NCI-H2196 treated with DMSO at 0.1 percent for 48 hours (cell line): ENCODE results near the gene APH1A.
"Not testable (repeated sequence)": the region's sequence is repeated elsewhere in the genome, so short reads cannot be mapped to it uniquely, and the experiment has no call there.

Experiments used
- DNase-seq: peaks from one replicate; lab custom pipeline; 2025; ENCODE audit not compliant: unreplicated experiment; lab: John Stamatoyannopoulos, UW

APH1A gene

DNA sequence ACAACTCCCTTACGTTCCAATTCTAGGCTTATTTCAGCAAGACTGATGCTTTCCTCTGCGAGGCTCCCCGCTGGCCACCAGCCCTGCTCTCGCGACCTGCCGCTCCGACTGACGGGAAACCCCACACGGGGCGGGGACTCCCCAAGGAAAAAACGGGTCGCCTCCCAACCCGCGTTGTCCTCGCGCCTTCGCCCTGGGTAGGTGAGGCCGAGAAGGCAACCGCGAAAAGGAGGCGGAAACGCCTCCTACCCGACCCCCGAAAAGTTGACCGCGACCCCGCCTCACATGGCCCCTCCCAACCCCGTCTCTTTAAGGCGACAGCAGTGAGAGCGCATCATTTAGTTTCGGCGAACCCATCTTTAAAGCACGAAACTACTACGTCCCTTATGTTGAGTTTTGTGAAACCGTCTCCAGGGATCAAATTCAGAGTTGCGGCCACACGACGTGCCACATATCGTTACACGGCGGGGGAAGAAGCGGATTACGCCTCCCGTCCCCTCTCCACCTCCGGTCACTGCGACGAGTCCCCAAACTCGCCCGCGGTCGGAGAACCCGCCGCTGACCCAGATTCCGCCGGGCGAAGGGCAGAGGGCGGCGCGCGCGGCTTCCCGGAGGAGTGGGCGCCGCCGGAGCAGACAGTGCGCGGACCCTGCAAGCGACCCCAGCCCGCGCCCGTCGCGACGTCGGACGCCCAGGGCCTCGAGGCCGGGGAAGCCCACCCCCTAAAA, 34.1 kb downstream of the APH1A start:
- peak; percentile 24 for DNase-seq

DNA sequence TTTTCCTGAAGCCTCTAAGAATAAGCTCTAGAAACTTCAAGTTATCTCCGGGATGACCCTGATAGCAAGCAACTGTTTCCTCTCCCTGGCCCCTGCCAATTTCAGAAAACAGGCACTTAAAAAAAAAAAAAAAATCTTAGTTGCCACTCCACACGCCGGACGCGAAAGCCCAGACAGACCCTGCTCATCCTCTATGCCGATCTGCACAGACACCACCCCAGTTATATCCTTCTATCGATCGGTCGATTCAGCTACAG, 34.6 kb downstream of the APH1A start:
- no peak for DNase-seq

DNA sequence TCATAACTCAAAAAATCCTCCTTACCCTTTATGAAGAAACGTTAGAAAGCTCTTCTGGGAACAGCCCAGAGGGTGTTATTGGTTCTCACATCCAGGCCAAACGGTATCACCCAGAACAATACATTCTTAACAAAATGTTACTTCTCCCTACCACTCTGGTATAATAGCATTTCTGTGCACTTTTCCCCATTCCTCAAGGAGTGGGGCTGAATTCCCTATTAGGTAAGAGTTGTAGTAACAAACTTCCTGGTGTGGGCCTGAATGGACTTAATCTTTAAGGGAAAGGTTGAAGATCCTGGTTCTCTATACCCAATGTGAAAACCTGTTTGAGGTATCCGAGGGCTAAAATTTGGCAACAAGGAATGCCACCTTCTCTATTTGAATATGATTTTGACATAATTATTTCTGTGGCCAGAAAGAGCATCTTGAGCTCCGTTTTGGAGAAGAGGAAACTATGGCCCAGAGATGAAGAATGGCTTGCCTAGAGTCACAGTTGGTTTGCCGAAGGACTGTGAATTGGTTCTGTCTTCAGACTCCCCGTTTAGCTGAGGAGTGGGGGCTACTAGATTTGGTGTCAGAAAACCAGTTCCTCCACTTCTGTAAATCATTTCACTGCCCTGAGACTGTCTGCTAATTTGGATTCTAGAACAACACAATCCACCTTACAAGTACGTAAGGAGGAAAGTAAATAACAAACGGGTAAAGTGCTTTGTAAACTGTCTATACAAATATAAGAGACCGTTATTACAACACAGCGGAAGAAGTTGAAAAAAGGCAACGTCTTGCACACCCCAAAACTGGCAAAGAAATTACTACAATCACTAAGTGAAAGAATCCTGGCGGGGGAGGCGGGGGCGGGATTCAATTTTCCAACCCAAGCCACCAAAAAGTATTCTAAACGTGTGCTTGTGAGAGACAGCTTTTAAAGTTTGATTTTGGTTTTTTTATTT, 35.2 kb downstream of the APH1A start:
- DNase-seq, result no peak

DNA sequence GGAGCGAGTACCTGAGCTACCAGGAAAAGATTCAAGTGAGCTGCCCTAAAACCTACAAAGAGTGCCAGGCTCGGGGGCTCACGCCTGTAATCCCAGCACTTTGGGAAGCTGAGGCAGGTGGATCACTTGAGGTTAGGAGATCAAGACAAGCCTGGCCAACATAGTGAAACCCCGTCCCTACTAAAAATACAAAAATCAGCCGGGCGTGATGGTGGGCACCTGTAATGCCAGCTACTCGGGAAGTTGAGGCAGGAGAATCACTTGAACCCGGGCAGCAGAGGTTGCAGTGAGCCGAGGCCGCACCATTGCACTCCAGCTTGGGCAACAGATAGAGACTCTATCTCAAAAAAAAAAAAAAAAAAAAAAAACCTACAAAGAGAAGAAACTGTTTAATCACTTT, 35.9 kb downstream of the APH1A start:
- DNase-seq, result not testable (repeated sequence)

DNA sequence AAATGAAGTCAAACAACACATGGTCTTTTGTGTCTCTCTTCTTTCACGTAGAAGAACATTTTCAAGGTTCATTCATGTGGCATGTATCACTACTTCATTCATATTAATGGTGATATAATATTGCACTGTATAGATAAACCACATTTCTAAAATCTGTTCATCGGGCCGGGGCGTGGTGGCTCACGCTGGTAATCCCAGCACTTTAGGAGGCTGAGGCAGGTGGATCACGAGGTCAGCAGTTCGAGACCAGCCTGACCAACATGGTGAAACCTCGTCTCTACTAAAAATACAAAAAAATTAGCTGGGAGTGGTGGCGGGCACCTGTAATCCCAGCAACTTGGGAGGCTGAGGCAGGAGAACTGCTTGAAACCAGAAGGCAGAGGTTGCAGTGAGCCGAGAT, 40.6 kb downstream of the APH1A start:
- DNase-seq, result not testable (repeated sequence)

DNA sequence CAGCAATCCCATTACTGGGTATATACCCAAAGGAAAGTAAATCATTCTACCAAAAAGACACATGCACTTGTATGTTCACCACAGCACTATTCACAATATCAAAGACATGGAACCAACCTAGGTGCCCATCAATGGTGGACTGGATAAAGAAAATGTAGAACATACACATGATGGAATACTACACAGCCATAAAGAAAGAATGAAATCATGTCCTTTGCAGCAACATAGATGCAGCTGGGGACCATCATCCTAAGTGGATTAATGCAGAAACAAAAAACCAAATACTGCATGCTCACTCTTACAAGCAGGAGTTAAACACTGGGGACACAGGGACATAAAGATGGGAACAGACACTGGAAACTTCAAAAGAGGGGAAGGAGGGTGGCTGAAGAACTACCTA, 41.6 kb downstream of the APH1A start:
- no peak for DNase-seq

DNA sequence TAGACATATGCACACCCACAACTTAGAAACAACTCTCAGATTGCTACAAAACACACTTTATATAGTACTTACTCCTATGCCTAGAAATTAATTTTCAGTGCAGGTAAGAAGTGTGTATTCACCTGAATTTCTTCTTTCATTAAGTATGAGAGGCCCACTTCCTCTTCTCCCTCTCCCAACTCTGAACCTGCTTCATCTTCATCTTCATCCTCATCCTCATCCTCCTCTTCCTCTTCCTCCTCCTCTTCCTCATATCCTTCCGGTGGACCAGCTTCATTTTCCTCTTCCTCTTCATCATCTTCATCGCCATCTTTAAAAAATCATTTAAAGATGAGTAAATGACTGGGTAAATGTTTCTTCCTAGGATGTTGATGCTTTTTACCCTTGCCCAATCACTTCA, 42.3 kb downstream of the APH1A start:
- no peak for DNase-seq

DNA sequence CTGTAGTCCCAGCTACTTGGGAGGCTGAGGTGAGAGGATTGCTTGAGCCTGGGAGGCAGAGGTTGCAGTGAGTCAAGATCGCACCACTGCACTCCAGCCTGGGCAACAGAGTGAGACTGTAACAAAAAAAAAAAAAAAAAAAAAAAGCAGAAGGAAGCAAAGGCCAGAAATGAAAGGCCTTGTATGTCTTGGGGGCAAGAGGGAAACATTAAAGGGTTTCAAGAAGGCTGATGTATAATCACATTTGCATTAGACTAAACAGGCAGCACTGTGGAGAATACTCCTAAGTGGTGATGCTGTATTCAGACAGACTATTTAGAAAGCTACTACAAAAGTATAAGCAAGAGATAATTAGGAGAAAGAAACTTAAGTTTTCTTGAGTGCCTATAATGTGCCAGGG, 43.3 kb downstream of the APH1A start:
- no peak for DNase-seq

DNA sequence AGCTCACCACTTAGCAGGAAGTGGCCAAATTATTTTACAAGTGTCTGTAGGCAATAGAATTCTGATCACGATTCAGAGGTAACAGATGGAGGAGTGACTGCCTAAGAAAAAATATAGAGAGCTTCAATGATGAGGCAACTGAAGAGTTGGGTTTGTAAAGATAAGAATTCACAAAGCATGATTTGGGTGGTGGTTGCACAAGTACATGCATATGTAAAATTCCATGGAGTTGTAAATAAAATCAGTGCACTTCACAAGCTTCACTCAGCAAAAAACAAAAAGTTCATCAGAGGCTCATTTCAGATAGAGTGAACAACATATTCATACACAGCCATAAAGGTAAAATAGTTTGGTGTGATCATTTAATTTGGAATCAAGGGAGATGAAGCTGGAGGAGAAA, 43.8 kb downstream of the APH1A start:
- DNase-seq, result no peak

DNA sequence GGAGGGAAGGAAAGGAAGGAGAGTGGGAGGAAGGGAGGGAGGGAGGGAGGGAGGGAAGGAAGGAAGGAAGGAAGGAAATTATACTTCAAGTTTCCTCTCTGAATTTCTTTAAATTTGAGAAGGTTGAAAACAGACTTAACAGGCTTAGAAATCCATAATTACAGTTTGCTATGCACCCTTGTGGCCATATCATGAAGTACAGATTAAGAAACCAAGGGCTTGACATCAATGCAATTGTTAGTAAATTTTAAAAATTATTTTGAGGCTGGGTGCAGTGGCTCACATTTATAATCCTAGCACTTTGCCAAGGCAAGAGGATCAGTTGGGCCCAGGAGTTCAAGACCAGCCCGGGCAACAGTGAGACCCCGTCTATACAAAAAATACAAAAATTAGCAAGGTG, 47.3 kb downstream of the APH1A start:
- DNase-seq, result no peak

DNA sequence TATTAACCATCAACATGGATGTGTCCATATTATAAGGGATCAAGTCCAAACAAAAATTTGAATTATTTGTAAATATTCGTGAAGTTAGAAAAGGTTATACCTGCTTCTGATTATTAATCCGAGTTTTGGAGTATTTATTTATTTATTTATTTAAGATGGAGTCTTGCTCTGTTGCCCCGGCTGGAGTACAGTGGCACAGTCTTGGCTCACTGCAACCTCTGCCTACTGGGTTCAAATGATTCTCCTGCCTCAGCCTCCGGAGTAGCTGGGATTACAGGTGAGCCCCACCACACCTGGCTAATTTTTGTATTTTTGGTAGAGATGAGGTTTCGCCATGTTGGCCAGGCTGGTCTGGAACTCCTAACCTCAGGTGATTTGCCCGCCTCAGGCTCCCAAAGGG, 53.0 kb downstream of the APH1A start:
- DNase-seq, result not testable (repeated sequence)
